Stimulated activated naive CD8-positive, alpha-beta T cell treated with anti-CD3 and anti-CD28 coated beads, Interleukin-15, Interleukin-2, amounts not matched to agents 100 U/mL and 50 U/mL, for 24 hours (primary cell): ENCODE measurements around the gene LIMA1.
A peak's percentile ranks its signal among the peaks of the same experiment; 100 is the strongest.
"Not testable (repeated sequence)": the region's sequence is repeated elsewhere in the genome, so short reads cannot be mapped to it uniquely, and the experiment has no call there.

ENCODE experiments used
- ATAC-seq: fragments of 150-1000 bp; cut with Tn5 transposase; one replicate; pipeline ENCODE4 v1.10.0; 2021
- DNase-seq: peaks from one replicate; pipeline ENCODE4 v3.0.0; 2021

The LIMA1 gene

GRCh38 chr12:50285253-50285652 is 1.9 kb upstream of the LIMA1 start:
- no peak for DNase-seq

GRCh38 chr12:50282721-50283228 is 545 bp downstream of the LIMA1 start:
- DNase-seq, result no peak
- ATAC-seq, result peak; percentile 14

More at GRCh38 chr12:50285253-50285652, 1.9 kb upstream of the LIMA1 start:
- no peak for ATAC-seq

DNA sequence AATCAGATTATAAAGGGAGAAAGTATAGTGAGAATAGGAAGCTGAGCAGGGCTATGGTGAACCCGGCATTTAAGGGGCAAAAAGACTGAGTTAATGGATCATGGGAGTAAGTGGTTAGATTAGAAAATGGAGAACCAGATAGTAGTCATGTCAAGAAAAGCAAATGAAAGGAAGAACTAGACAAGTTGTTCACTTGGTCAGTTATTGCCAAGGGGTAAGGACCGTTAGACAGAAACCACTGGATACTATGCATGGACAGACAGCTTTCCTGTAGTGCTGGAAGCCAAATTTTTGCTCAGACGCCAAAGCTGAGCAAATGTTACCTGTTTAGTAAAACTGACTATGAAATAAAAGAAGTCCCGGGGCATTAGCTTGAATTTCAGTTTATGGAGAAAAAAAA is 3.8 kb downstream of the LIMA1 start:
- ATAC-seq (no peak), DNase-seq (no peak)

- ATAC-seq, result no peak
- no peak for DNase-seq
Measured at GRCh38 chr12:50276912-50277671, 6.2 kb downstream of the LIMA1 start.

DNA sequence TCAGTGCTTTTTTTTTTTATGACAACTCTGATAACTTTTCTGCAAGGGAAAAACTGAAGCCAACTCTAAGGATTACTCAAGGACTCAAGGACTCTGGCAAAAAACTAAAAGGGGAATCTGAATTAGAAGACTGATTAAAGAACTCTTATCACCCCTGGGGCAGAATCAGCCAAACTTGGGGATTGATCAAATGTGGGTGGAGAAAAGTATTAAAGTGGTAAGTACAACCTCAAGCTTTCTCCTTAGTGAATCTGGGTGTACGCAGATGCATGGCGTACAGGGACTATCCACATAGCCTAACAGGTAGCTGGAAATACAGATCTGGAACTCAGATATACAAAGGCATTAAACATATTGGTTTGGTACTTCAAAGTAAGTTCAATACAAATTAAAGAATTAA is 7.3 kb downstream of the LIMA1 start:
- DNase-seq (no peak), ATAC-seq (no peak)

DNA sequence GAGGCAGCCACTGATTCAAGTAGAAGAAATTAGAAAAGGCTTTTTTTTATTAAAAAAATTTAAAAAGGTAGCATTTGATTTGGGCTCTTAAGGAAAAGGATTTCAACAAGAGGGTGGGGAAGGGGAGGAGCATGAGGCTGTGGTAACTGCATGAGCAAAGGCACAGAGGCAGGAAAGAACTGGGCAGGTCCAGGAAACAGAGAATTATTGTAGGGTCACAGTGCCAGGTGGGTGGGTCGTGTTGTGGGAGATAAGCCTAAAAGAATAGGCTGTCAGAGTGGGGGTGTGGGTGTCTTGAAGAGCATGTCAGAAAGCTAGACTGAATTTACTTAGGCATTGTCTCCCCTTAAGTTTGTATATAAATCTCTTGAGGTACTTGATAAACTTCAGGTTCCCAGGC is 7.8 kb downstream of the LIMA1 start:
- ATAC-seq (no peak), DNase-seq (no peak)

GRCh38 chr12:50275127-50275526 is 8.2 kb downstream of the LIMA1 start:
- not testable (repeated sequence) for DNase-seq, ATAC-seq

DNA sequence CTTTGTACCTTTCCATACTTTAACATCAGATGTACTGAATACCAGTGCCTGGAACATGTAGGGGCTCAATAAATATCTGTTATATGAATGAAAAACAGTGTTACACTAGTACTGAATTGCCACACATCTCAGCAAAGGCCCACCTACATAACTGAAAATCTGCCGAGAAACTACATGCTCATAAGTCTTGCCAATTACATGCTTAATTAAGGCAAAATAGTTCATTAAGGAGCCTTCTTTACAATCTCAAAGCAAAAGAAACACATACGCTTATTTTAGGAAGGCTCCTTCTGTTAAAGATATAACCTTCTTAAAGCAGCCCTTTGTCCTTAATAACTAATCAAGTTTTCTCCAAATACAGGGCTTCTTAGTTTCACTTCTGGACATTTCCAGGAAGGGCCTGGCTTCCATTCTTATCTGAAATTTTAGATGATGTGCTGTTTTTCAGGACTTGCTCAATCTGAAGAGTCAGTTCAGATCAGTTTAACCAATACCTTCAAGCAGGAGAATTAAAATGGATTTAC is 11.5 kb downstream of the LIMA1 start:
- DNase-seq, result no peak
- ATAC-seq, result no peak

- DNase-seq (no peak), ATAC-seq (no peak)
Measured at GRCh38 chr12:50268482-50268881, 14.8 kb downstream of the LIMA1 start.

DNA sequence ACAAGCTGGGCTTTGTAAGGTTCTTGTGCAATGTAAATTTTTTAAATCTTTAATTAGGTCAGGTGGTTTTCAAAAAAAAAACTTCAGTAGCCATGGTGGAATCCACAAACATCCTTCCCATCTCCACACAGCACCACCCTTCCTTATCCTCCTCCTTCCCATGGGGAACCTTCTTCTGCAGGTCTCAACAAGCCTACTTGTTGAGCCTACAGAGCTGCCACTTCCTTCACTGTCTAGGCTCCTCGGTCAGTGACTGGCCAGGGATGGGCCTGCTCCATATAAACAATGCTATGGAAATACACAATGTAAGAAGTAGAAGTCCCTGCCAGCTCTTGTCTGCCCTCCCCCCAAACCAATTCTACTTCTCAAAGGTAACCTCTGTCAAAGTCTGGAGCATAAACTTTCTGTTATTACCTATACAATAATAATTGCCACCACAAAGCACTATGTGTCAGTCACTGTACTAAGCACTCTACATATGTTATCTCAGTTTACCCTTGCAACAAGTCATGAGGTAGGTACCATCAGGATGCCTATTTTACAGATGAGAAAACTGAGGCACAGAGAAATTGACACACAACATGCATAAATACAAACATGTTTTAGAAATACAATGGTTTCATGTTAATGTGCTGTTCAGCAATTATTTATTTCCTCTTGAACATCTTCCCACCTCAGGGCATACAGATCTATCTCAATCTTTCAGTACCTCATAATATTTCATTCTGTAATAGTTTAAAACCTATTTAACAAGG is 17.4 kb downstream of the LIMA1 start:
- ATAC-seq (no peak), DNase-seq (no peak)

DNA sequence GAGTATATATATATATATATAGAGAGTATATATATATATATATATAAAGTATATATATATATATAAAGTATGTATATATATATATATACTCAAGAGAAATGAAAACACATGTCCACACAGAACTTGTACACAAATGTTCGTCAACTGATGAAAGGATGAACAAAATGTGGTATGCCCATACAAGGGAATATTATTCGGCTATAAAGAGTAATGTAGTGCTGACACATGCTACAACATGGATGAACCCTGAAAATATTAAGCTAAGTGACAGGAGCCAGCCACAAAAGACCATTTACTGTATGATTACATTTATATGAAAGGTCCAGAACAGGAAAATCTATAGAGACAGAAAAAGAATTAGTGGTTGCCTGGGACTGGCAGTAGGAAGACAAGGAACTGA is 19.5 kb downstream of the LIMA1 start:
- DNase-seq (no peak), ATAC-seq (no peak)

GRCh38 chr12:50261654-50262053 is 21.7 kb downstream of the LIMA1 start:
- DNase-seq (no peak), ATAC-seq (no peak)

GRCh38 chr12:50258167-50258551 is 25.2 kb downstream of the LIMA1 start:
- ATAC-seq, result no peak
- DNase-seq, result no peak

GRCh38 chr12:50257236-50258166 is 25.8 kb downstream of the LIMA1 start:
- DNase-seq, result no peak
- ATAC-seq, result no peak

DNA sequence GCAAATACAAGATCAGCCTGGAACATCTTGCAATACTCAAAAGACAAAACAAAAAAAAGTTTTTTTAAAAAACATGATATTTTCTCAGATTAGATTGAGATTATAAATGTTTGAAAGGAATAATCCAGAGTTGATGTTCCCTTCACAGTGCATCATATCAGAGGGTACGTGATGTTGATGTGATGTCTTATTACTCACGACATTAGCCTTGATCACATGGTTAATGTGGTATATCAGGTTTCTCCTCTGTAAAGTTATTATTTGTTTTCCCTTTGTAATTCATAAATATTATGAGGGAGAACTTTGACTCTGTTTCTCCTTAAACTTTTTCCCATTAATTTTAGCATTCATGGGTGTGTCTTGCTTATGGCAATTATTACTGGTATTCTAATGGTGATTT is 26.6 kb downstream of the LIMA1 start:
- DNase-seq, result no peak
- no peak for ATAC-seq

GRCh38 chr12:50252977-50253602 is 30.2 kb downstream of the LIMA1 start:
- DNase-seq, result no peak
- ATAC-seq, result no peak

GRCh38 chr12:50251619-50252252 is 31.6 kb downstream of the LIMA1 start:
- DNase-seq, result no peak
- ATAC-seq, result peak; percentile 55

- DNase-seq (no peak), ATAC-seq (no peak)
Measured at GRCh38 chr12:50249464-50250182, 33.7 kb downstream of the LIMA1 start.

DNA sequence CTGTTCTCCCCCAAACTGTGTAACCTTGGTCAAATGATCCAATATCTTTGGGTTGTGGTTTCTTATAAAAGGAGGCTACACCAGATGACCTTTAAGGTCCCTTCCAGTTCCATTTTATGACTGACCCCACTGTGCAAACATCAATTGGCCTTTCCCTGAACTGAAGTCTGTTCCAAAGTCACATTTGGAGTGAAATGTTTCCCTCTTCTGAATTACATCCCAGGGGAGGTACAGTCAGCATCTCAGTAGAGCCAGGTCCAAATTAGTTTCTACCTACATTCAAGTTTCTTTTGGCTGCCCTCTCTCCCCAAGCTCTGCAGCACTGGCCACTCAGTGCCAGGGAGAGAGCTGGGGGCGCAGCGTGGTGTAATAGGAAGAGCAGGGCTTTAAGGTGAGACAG is 34.4 kb downstream of the LIMA1 start:
- ATAC-seq (no peak), DNase-seq (no peak)

GRCh38 chr12:50248411-50248810 is 34.9 kb downstream of the LIMA1 start:
- DNase-seq (no peak), ATAC-seq (no peak)
